ENCODE results near the gene SNTG2.

- TF ChIP-seq EP300 (IDR thresholded peaks at IDR 0.05) (no peak), POLR2A (IDR thresholded peaks at IDR 0.05) (no peak)
Observed at GRCh38 chr2:1269812-1270211, 319.2 kb downstream of the SNTG2 start.

Data from tibial nerve (tissue), 3 donors.